LoVo (cell line): ENCODE results near the gene LTF.

Experiments used
- DNase-seq: peaks from one replicate; pipeline ENCODE4 v3.0.0-alpha.2; 2016; ENCODE audit warnings: low spot score

LTF gene

DNA sequence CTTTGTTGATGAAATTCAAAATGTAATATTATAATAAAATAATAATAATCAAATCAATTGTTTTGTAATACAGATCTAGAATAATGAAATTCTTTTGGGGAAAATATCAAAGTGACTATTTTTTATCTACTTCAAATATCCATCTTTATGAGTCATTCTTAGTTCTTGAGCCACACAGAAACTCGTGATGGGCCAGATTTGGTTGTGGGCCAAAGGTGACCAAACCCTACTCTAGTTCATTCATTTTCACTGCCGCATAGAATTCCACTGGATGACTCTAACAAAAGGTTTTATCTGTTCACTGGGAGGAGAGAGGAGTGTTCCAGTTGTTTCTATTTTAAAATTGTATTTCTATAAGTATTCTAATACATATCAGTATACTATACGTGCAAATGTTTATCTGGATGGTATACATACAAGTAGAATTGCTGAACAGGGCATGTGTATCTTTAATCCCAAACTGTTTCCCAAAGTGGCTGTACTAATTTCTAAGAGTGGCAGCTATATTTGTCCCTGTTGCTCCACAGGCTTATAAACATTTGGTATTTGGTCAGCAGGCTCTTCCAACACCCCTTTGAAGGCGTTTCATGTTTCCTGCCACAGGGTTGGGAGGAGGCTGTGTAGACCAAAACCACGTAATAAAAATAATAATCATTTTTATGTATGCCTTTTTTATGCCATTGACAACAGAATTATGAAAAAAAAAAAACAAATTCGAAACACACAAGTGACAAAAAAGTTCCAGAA lies 25.8 kb upstream of the LTF start:
- DNase-seq, result peak; percentile 34

DNA sequence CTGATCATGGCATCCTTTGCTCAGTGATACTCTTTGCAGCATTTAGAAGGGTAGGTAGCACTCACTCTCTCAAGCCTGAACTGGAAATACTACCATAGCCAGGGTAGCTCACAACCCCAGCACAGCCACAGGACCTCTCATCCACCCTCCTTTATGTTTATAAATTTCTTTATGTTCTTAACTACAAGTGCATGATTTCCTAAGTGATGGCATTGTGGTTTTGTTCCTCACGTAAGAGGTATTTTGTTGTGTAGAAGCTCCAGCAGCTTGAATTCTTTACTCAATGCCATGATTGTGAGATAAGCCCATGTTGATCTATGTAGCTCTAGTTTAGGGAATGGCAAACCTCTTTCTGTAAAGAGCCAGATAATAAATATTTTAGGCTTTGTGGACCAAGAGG lies 25.2 kb upstream of the LTF start:
- DNase-seq, result no peak

DNA sequence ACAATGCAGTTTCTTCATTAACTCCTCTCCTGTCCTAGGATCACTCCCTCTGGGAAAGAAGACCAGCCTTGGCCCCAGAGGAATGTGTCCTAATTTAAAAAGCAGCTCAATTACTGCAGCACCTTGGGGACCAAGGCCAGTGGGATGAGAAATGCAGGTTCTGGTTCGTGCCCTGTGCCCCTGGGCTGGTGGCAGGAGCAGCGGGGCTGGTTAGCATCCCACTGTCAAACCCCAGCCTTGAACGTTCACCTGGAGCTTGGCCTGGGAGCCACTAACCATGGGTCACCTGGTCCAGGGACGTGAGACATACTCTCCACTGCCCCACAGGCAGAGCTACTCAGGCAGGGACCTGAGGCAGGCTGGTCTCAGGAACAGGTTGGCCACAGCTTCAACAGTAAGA lies 24.7 kb upstream of the LTF start:
- no peak for DNase-seq

DNA sequence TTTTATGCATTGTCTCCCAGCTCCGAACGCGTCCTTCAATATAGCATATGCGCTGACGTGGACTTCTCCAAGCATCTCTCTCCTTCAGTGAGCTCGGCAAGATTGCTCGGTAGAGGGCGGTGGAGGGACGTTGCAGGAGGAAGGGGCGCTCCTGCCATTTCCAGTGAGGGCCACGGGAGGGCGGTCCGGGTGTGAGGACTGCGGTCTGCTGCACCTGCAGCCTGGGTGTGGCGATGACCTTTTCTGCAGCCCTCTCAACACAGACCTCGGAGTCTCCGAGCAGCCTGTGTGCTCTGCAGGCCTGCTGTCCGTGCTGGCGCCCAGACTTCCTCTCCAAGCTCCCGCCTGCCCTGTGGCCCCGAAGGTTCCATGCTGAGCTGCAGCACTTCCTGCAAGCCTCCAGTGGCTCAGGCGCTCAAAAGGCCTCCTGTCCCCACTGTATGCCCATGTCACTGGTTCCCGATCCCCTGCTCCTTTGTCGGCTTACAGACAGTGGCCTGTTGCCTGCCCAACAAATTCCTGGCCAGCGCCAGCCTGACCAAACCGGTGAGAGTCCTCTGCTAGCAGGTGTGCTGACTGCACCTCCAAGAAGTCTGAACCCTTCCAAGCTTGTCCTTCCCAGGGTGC lies 24.1 kb upstream of the LTF start:
- peak; percentile 87 for DNase-seq

DNA sequence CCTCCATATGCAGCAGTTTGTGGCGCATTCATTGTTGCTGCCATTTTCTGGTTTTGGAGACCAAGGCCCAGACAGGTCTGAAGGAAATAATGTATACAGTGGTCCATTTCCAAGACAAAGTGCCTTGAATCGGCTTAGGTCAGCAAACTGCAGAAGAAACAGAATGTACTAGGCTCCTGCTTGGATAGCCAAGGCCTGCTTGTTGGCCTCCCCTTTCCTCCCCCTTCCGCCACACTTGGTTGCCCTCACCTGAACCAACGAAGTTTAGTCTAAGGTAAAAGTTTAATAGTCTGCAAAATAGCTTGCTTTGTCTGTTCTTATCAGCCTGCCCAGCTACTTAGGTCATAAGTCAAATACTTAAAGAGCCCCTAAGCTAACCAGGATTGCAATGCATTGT lies 21.1 kb upstream of the LTF start:
- DNase-seq, result no peak

DNA sequence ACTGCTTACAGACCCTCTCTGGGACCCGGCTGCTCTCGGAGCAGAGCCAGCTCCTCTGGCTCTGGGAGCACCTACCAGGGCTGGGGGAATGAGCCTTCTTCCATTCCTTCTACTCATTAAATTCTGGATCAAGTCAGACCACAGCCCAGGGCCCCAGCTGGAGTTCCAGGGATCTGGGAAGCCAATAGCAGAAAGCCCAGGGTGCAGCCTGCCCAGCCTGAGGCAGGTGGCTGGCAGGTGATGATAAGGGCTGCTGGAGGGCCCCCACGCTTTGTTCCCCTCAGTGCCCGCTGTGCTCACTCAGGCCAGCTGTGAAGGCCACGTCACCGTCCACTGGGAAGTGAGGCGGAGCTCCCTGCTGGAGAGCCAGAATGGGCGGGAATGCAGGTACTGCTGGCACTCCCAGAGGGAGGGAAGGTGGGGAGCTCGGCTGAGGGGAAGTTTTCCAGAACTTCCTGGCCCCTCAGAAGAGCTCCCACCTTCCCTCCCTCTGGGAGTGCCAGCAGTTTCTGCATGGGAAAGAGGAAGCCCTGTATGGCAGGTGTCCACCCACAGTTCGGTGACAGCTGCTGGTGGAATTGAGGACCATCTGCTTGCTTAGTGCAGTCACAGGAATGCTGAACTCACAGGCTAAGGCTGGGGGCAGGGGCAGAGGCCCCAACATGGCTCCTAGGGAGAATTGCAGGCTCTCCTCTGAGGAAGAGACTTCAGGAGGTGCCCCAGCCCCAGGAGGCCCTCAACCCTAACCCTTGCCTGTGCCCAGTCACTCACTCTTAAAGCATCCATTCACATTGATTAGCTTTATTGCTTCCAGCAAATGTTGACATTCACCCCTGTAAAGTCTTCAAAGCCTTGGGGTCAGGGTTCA lies 20.4 kb upstream of the LTF start:
- no peak for DNase-seq

DNA sequence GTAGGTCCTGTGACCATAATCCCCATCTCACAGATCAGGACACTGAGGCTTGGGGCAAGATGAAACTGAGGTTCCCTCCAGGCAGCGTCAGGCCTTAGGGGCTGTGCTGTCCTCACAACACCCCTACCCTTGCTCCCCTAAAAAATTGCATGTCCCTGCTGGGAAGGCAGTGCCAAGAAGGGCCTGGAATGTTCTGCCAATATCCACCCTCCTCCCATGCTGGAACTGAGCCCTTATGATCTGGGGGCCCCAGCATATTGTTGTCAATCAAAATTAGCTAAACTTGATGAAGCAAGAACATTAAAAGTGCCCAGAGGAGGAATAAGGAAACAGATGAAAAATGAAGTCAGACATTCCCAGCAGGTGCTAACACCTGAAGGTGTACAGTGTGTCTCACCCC lies 19.7 kb upstream of the LTF start:
- no peak for DNase-seq

DNA sequence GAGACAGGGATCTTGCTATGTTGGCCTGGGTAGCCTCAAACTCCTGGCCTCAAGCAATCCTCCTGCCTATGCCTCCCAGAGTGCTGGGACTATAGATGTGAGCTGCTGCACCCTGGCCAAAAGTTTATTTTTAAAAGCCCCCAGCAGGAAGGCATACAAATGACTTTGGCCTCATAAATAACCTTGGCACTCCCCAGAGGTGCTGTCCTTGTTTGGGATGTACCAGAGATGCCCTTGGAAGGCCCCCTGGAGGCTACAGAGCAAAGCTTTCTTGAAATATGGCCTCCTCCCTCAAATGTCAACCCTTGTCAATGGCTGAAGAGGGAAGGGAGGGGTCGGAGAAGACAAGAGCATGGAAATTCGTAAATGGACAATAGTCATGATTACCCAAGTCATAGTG lies 19.1 kb upstream of the LTF start:
- no peak for DNase-seq

DNA sequence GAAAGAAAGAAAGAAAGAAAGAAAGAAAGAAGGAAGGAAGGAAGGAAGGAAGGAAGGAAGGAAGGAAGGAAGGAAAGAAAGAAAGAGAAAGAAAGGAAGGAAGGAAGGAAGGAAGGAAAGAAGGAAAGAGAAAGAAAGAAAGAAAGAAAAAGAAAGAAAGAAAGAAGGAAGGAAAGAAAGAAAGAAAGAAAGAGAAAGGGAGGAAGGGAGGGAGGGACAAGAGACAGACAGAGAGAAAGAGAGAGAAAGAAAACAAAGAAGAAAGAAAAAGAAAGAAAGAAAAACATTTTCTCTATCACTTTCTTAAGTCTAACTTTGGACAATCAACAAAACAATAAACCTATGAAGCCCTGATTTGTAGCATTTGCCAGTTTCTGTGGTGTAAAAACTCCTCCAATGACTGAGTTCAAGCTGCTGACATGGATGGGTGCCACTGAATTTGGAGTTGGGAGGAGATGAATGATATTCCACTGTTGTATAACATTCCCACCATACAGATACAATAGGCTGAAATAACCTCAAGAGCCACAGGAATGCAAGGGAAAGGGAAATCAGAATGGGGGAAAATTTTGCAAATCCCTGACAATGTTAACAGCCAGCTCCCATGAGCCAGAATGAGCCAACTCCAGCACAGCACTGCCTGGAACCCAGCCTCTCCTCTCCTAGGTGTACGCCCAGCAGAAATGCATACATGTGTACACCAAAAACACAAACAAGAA lies 18.1 kb upstream of the LTF start:
- no peak for DNase-seq

DNA sequence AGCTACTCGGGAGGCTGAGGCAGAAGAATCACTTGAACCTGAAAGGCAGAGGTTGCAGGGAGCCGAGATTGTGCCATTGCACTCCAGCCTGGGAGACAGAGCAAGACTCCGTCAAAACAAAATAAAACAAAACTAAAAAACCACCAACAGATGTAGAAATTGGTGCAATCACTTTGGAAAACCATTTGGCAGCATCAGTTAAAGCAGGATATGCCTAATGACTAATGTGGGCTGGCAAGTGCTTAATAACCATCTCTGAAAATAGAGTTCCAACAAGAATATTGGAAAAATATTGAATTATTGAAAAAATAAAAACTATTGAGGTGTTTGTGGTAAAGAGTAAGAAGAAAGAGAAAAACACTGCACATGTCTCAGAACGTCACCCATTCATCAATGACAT lies 16.9 kb upstream of the LTF start:
- no peak for DNase-seq

DNA sequence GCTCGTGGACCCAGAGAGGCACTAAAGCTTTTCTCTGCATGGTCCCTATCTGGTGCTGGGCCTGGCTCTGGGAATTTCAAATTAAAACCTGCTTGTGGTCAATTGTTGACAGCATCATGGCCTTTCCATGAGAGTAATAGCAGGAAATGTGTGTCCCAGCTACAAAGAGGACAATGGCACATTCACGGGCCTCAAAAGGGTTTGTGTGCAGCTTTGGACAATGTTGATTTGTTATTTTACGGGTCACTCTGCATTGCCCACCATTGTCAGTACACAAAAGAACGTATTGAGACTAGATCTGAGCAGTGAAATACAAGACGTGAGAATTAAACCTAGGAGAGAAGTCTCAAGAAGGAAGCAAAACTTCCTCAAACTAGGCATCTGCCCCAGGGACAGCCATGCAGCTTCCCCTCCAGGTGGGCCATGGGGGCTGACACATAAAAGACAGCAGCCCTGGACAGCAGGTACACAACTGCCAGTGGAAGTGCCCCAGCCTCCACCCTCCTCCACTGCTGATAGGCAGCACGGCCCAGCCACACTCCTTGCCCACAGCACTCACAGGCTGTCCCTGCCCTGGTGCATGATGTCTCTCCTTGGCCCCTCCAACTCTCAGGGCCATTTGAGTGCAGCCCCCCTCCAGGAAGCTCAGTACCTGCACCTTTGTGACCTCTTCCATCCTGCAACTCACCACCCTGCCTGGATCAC lies 15.9 kb upstream of the LTF start:
- DNase-seq, result no peak

DNA sequence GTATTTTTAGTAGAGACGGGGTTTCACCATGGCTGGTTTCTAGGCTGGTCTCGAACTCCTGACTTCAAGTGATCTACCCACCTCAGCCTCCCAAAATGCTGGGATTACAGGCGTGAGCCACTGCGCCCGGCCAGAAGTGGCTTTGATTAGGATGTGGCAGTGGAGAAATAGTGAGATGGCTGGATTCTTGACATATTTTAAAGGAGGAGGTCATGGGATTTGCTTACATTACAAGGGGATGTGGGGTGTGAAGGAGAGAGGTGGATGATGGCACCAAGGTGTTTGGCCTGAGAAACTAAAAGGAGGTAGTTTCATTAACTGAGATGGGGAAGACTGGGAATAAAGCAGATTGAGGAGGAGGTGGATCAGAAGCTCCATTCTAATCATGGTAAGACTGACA lies 15.0 kb upstream of the LTF start:
- no peak for DNase-seq

DNA sequence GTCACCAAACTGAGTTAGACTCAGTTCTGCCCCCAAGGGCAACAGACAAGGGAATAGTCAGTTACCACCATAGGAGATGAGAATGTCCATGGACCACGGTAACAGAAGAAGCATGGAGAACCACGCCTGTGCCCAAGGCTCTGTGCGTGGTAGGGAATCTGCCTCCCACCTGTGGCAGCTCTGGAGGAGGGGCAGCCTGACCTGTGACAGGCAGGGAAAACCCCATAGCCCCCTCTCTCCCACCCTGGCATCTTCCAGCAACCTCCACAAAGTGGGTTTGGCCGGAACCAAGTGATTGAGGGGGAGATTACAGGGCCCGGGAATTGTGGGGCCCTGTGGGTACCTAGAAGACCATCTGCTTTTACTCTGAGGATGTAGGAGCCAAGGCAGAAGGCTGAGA lies 14.3 kb upstream of the LTF start:
- DNase-seq, result no peak

DNA sequence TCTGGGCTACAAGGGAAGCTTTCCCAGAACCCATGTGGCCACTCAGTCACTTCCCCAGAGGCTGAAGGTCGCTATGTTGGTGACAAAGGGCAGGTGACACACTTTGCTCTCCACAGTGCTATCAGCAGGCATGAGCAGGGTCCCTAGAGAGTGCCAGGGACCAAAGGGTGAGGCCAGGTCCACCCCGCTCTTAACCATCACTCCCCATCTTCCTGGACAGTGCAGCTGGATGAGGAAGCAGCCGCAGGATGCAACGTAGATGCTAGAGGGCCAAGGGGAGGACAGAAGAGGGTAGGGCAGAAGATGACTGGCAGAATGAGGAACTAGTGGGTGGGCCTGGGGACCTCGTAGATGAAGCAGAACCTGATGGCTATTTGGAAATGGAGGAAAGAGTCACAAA lies 13.6 kb upstream of the LTF start:
- DNase-seq, result no peak

DNA sequence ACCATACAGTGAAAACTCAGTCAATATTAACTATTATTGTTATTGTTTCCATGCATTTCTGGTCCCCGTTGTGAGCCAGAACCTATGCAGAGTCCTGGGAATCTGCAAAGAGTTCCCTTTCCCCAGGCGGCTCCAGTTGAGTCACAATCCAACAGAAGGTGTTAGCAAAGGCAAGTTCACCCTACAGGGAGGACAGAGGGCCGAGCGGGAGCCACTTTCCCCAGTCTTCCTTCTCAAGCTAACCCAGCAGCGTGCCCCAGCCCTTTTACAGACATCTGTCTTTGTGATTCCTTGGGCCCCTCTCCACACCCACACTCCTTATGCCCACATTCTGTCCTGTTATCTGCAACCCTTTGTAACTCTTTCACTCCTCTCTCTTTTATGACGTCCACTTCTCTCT lies 13.1 kb upstream of the LTF start:
- DNase-seq, result no peak

DNA sequence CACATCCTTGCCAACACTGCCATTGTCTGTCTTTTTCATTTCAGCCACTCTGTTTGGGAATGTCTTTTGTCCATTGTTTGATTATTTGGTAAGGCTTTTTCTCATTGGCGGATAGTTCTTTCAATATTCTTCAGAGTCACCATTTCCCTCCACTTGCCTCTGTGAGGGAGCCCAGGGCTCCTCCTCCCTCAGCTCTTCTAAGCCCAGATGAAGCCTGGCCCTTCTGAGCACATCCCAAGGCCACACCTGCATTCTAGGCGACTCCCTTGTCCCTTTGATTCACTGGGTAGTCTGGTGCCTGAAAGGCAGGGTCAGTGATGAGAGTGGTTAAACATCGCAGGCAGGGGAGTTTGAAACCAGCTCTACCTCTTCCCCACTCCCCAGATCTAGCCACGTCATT lies 12.4 kb upstream of the LTF start:
- no peak for DNase-seq

DNA sequence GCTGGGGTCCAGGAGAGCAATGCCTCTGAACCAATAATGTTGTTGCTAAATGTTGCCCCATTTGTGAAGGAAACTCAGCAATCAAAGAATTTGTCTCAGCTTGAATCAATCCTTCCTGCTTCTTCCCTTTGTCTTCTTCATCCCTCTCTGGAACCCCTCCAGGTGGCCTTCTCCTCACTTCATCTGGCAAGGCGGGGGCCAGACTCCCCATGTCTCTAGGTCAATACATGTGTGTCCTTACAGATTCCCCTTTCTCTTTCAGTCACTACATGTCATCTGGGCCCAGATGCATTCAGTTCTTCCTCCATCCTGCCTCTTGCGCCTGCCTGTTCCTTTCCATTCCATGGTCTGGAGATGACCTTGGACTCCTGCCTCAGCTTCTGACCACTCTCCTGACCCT lies 8.0 kb upstream of the LTF start:
- DNase-seq, result no peak

DNA sequence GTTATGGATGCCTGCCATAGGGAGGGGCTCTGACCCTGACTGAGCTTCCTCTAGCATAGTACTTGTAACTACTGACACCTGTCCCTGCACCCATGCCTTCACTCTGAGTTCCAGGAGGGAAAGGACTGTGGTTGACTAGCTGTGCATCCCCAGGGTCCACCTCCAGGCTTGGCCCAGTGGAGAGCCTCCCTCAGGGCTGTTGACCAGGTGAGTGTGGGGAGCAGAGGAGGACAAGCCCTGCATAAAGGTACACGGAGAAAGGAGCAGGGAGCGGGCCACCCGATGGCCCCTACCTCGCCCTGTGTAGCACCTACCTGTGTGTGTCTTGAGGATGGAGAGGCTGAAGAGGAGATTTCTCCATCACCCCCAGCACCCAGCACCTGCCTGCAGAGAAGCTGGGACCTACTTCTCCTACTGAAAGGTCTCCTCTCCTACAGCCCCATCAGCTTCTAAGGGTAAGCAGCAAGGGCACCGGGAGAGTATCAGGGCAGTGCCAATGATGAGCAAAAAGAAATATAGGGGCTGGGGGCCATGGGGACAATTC lies 6.7 kb upstream of the LTF start:
- DNase-seq, result no peak

DNA sequence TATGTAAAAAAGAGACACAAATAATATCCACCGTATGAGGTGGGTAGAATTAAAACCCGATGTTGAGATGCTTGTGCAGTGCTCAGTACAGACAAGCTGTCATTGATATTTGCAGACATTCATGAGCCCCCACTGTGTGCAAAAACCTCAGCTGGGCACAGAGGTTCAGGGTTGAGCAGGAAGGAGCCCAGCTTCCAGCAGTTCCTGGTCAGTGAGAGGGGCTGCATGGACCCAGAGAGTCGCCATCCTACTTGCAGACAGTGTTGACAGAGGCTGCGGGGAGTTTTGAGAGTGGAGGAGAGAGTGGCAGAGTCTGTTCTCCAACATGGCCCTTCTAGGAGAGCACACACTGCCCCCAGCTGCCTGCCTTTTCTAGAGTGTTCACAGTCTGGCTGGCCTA lies 6.1 kb upstream of the LTF start:
- DNase-seq, result no peak

DNA sequence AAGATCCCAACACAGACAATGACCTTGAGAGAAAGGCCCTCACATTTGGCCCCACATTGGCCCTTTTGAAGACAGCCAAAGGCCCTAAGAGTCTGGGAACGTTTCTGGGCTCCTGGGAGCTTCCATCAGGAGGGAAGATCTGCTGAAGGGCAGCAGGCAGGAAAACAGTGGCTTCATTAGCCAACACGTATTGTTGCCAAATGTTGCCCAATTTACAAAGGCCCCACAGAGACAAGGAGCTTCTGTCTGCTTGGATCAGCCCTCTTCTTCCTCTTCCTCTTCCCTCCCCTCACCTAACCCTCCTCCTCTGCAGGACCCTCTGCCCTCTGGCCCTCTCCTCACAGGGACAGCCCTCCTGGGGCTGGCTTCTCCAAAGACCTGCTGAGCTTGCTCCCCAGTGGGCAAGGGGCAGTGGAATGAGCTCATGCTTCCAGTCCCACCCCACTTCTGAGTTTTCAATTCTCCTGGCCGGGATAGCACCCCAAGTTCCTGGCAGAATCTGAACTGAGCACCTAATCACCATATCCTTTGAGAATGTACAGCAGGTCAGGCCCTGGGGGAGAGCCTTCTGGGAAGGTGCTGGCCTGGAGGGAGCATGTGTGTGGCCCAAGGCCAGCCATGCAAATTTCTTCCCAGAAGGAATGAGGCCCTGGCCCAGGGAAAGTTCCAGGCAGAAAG lies 5.1 kb upstream of the LTF start:
- no peak for DNase-seq
